Measurements from ENCODE around the gene KCNJ3.

GRCh38 chr2:154655499-154655898, 43.0 kb upstream of the KCNJ3 start:
- TF ChIP-seq CTCF (IDR thresholded peaks at IDR 0.05) (no peak), POLR2A (IDR thresholded peaks at IDR 0.05) (no peak)
